ENCODE results near the gene MAP4K5.

- TF ChIP-seq CTCF (conservative IDR thresholded peaks at IDR 0.05 in 1 of 2, IDR thresholded peaks at IDR 0.05 in 1 of 2; ENCODE audit: extremely low read depth in 1 of 2, insufficient read depth in 1 of 2, low read depth in 1 of 2, low read length in 2 of 2): no peak
- TF ChIP-seq EZH2 (IDR thresholded peaks at IDR 0.05; ENCODE audit: borderline replicate concordance, low read length): no peak
Observed at GRCh38 chr14:50524731-50525515, 7.4 kb downstream of the MAP4K5 start.
